Measurements from ENCODE around the gene KCNK2. TPM values are rescaled to one million over a fixed set of nuclear protein-coding genes. Genes with fewer than 3 reads are reported as not detected.

KCNK2 gene
- total RNA-seq, 2 donors from 2014 or later = 0.17 to 0.56 TPM

GRCh38 chr1:215119719-215120365 is 37.3 kb downstream of the KCNK2 start:
- no peak overlapping the region for H3K27ac ChIP-seq

GRCh38 chr1:215128504-215128903 is 46.0 kb downstream of the KCNK2 start:
- no peak for DNase-seq
- no peak overlapping the region for H3K27ac ChIP-seq
- no peaks in the 10 kb centered on the region for H3K36me3 ChIP-seq
- intact Hi-C loops (cut with DNase I) = no loop called here
- H3K4me3 ChIP-seq = no peak overlapping the region
- TF ChIP-seq CTCF (IDR thresholded peaks at IDR 0.05) = no peak
- no peaks in the 10 kb centered on the region for H3K4me1 ChIP-seq
- H3K9ac ChIP-seq (ENCODE audit: low read depth in 2 of 2, low read length in 2 of 2) = no peak overlapping the region
- H3K9me3 ChIP-seq = no peaks in the 10 kb centered on the region
- H3K27me3 ChIP-seq = no peaks in the 10 kb centered on the region

More at GRCh38 chr1:215119719-215120365, 37.3 kb downstream of the KCNK2 start:
- H3K36me3 ChIP-seq = no peaks in the 10 kb centered on the region
- no peak overlapping the region for H3K4me3 ChIP-seq
- intact Hi-C loops (cut with DNase I) = no loop called here
- DNase-seq = no peak
- H3K9me3 ChIP-seq = no peaks in the 10 kb centered on the region
- TF ChIP-seq CTCF (IDR thresholded peaks at IDR 0.05) = no peak
- no peak overlapping the region for H3K9ac ChIP-seq (ENCODE audit: low read depth in 2 of 2, low read length in 2 of 2)
- H3K4me1 ChIP-seq = no peaks in the 10 kb centered on the region
- no peaks in the 10 kb centered on the region for H3K27me3 ChIP-seq

DNA sequence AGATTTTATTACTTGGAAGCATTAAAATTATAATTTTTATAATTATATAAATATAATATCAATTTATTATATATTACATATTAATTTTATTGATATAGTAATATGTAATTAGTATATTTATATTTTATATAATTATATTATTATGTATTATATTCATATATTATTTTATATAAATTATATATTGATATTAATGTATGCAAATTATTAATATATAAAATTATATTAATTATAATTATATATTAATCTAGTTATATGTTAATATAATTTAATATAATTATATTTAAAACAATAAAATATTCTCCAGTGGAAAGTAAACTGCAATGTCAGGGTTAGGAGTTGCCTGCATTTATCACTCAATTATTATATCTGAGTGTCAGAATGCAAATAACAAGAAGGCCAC is 48.8 kb downstream of the KCNK2 start:
- no peaks in the 10 kb centered on the region for H3K27me3 ChIP-seq
- H3K4me3 ChIP-seq = no peak overlapping the region
- no peaks in the 10 kb centered on the region for H3K36me3 ChIP-seq
- H3K27ac ChIP-seq = no peak overlapping the region
- H3K9ac ChIP-seq (ENCODE audit: low read depth in 2 of 2, low read length in 2 of 2) = no peak overlapping the region
- TF ChIP-seq CTCF (IDR thresholded peaks at IDR 0.05) = no peak
- no peaks in the 10 kb centered on the region for H3K4me1 ChIP-seq
- H3K9me3 ChIP-seq = no peaks in the 10 kb centered on the region
- DNase-seq = no peak
- intact Hi-C loops (cut with DNase I) = no loop called here

GRCh38 chr1:215132156-215132555 is 49.6 kb downstream of the KCNK2 start:
- Histone ChIP-seq H3K36me3 (no peaks in the 10 kb centered on the region), H3K27me3 (no peaks in the 10 kb centered on the region), H3K27ac (no peak overlapping the region), H3K9ac (ENCODE audit: low read depth in 2 of 2, low read length in 2 of 2) (no peak overlapping the region), H3K9me3 (no peaks in the 10 kb centered on the region), H3K4me1 (no peaks in the 10 kb centered on the region), H3K4me3 (no peak overlapping the region)
- DNase-seq = no peak
- no peak for TF ChIP-seq CTCF (IDR thresholded peaks at IDR 0.05)
- intact Hi-C loops (cut with DNase I) = no loop called here

DNA sequence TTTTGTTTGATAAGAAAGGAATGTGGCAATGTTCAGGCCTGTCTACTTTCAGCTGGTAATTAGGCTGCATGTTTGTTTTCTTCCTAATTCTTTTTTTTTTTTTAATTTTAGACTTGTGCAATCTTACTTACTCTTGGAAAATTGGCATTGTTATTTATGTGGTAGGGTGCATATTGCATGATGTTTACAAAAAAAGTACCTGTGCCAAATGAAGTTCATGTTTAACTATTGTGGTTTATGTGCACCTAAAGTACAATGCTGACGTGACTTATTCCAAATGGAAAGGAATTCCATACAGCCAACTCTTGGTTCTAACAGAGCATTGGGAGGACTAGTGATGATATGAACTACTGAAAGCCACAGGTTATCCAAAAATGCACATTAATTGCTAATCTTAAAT is 51.0 kb downstream of the KCNK2 start:
- no peak overlapping the region for H3K4me3 ChIP-seq

More for the DNA sequence above, 51.0 kb downstream of the KCNK2 start:
- Histone ChIP-seq H3K9me3 (no peaks in the 10 kb centered on the region), H3K27me3 (no peaks in the 10 kb centered on the region), H3K4me1 (no peaks in the 10 kb centered on the region), H3K27ac (no peak overlapping the region), H3K9ac (ENCODE audit: low read depth in 2 of 2, low read length in 2 of 2) (no peak overlapping the region), H3K36me3 (no peaks in the 10 kb centered on the region)
- DNase-seq = no peak
- intact Hi-C loops (cut with DNase I) = no loop called here
- TF ChIP-seq CTCF (IDR thresholded peaks at IDR 0.05) = no peak
